ENCODE measurements around the gene BRD3OS. TPM values are rescaled to one million over a fixed set of nuclear protein-coding genes. Genes with fewer than 3 reads are reported as not detected.

The BRD3OS gene
- total RNA-seq, 4 donors from 2014 or later, result 0.76 to 9.3 (median 5.8) TPM

- DNase-seq (no peak), ATAC-seq (no peak)
- peaks cover 0 to 13% of the 10 kb centered on the region in 2 donors for H3K4me1 ChIP-seq
- intact Hi-C loops (cut with DNase I; ENCODE audit: low total_unique reads) (no loop called here), in situ Hi-C loops (cut with MboI; ENCODE audit: low sequenced_read_pairs in 4 of 4) (no loop called here)
- no peak overlapping the region for H3K4me3 ChIP-seq
- TF ChIP-seq CTCF (IDR thresholded peaks at IDR 0.05 in 4 of 5, conservative IDR thresholded peaks at IDR 0.05 in 1 of 5) (no peak), POLR2A (IDR thresholded peaks at IDR 0.05) (no peak)
- H3K27me3 ChIP-seq, result no peaks in the 10 kb centered on the region
- H3K9me3 ChIP-seq, result no peaks in the 10 kb centered on the region
- H3K36me3 ChIP-seq, result peaks cover 0 to 61% of the 10 kb centered on the region in 2 donors
- peak overlapping the region in 1 of 4 donors; percentile 10 for H3K27ac ChIP-seq
Observed at GRCh38 chr9:134039386-134040175, 14.3 kb downstream of the BRD3OS start.

- Histone ChIP-seq H3K4me3 (no peak overlapping the region), H3K9me3 (no peaks in the 10 kb centered on the region), H3K36me3 (peaks cover 0 to 59% of the 10 kb centered on the region in 2 donors), H3K27me3 (no peaks in the 10 kb centered on the region), H3K4me1 (peaks cover 0 to 13% of the 10 kb centered on the region in 2 donors), H3K27ac (peak overlapping the region in 1 of 4 donors; percentile 10)
- TF ChIP-seq POLR2A (IDR thresholded peaks at IDR 0.05) (no peak), CTCF (IDR thresholded peaks at IDR 0.05 in 4 of 5, conservative IDR thresholded peaks at IDR 0.05 in 1 of 5) (no peak)
- intact Hi-C loops (cut with DNase I; ENCODE audit: low total_unique reads), result no loop called here
- in situ Hi-C loops (cut with MboI; ENCODE audit: low sequenced_read_pairs in 4 of 4), result no loop called here
- ATAC-seq, result no peak
- no peak for DNase-seq
Observed at GRCh38 chr9:134040176-134040565, 14.9 kb downstream of the BRD3OS start.

- no peak for TF ChIP-seq POLR2A (IDR thresholded peaks at IDR 0.05)
- TF ChIP-seq CTCF (IDR thresholded peaks at IDR 0.05 in 4 of 5, conservative IDR thresholded peaks at IDR 0.05 in 1 of 5), result no peak
- no peak overlapping the region for H3K27ac ChIP-seq
- in situ Hi-C loops (cut with MboI; ENCODE audit: low sequenced_read_pairs in 4 of 4), result no loop called here
Observed at GRCh38 chr9:134040781-134041648, 15.7 kb downstream of the BRD3OS start.

GRCh38 chr9:134041649-134041962 lies 16.3 kb downstream of the BRD3OS start:
- H3K27me3 ChIP-seq, result no peaks in the 10 kb centered on the region
- in situ Hi-C loops (cut with MboI; ENCODE audit: low sequenced_read_pairs in 4 of 4), result no loop called here
- peaks cover 0 to 58% of the 10 kb centered on the region in 2 donors for H3K36me3 ChIP-seq
- TF ChIP-seq CTCF (IDR thresholded peaks at IDR 0.05 in 4 of 5, conservative IDR thresholded peaks at IDR 0.05 in 1 of 5), result no peak
- DNase-seq (no peak), ATAC-seq (no peak)
- H3K9me3 ChIP-seq, result no peaks in the 10 kb centered on the region
- no peak overlapping the region for H3K4me3 ChIP-seq
- H3K4me1 ChIP-seq, result peaks cover 10 to 15% of the 10 kb centered on the region in 2 donors
- no peak overlapping the region for H3K27ac ChIP-seq
- intact Hi-C loops (cut with DNase I; ENCODE audit: low total_unique reads), result no loop called here

More at GRCh38 chr9:134040781-134041648, 15.7 kb downstream of the BRD3OS start:
- Histone ChIP-seq H3K4me3 (no peak overlapping the region), H3K9me3 (no peaks in the 10 kb centered on the region), H3K27me3 (no peaks in the 10 kb centered on the region), H3K4me1 (peaks cover 6 to 13% of the 10 kb centered on the region in 2 donors), H3K36me3 (peaks cover 0 to 58% of the 10 kb centered on the region in 2 donors)
- intact Hi-C loops (cut with DNase I; ENCODE audit: low total_unique reads), result no loop called here
- DNase-seq (no peak), ATAC-seq (no peak)

Measured in gastrocnemius medialis (tissue), 4 donors.